GM03348 (cell line): ENCODE data around the gene ATXN1.
"Not testable (repeated sequence)": the region's sequence is repeated elsewhere in the genome, so short reads cannot be mapped to it uniquely, and the experiment has no call there.

ENCODE experiments used
- DNase-seq: peaks from one replicate; pipeline ENCODE4 v3.0.0; 2012; ENCODE audit warnings: low spot score

Gene ATXN1

DNA sequence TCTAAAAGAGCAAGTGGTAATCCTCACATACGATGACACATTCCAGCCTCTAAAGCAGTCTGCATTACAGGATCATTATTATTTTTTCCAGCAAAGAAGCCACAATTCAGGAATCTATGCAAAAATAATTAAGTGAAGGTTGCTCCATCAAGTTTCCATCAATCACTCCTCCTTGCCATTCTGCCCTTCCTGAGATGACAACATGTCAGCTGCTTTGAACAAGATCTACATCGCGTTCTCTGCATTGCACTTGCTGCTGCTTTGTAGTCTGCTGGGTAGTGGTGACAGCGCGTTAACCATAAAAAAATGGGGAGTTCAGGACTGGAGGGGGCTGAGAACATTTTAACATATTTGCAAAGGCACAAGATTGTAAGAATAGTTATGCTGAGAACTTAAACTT, 375.2 kb downstream of the ATXN1 start:
- no peak for DNase-seq

- no peak for DNase-seq
Observed at GRCh38 chr6:16383607-16384206, 377.6 kb downstream of the ATXN1 start.

- DNase-seq: not testable (repeated sequence)
Observed at GRCh38 chr6:16381968-16382367, 379.3 kb downstream of the ATXN1 start.

DNA sequence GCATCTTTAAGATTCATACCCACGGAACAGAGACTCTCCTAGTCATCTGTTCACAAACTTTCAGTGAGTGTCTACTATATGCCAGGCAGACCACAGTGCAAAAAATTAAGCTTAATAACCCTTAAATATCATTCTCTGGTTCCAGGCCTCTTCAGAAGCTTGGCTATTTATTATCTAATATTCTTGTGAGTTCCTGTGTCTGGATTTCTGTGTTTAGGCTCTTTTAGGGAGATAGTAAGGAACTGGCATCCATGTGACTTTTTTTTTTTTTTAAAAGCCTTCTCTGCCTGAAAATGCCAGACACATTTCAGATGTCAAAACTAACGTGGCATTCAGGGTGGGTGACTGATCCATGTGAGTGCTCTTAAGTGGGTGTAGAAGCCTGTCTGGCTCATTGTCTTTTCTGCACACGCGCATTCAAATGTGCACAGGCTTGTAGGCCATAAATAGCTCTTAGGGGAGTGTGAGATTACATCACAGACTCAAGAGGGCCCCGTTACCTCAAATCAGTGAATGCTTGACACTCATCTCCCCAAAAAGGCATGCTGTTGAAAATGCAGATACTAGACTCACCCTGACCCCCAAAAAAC, 380.9 kb downstream of the ATXN1 start:
- DNase-seq: no peak

DNA sequence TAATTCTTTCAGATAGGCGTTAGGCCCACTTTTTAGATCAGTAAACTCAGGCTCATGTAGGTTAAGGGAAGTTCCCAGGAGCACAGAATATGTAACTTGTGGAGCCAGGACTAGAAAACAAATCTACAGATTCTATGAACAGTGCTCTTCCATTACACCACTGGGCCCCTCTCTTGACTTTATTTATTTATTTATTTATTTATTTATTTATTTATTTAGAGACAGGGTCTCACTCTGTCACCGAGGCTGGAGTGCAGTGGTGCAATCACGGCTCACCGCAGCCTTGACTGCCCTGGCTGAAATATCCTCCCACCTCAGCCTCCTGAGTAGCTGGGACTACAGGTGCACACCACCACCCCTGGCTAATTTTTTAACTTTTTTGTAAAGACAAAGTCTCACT, 382.9 kb downstream of the ATXN1 start:
- not testable (repeated sequence) for DNase-seq

GRCh38 chr6:16377470-16377869, 383.8 kb downstream of the ATXN1 start:
- no peak for DNase-seq

- no peak for DNase-seq
Observed at GRCh38 chr6:16375843-16376242, 385.4 kb downstream of the ATXN1 start.

DNA sequence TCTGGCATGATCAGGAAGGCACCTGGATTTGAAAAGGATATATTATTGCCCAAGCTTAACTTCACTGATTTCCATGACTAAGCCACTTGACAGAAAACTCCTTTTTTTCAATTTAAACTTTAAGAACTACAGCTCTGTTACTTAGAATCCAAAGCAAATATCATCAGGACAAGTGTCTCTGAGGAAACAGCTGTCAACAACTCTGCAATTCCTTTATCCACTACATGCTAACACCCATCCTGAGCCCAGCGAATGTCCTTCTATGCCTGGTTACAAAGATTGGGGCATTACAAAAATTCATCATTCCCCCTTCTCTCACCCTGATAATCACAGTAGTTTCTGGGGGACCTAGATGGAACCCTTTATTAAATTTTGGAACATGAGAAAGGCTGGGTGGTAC, 386.1 kb downstream of the ATXN1 start:
- no peak for DNase-seq

DNA sequence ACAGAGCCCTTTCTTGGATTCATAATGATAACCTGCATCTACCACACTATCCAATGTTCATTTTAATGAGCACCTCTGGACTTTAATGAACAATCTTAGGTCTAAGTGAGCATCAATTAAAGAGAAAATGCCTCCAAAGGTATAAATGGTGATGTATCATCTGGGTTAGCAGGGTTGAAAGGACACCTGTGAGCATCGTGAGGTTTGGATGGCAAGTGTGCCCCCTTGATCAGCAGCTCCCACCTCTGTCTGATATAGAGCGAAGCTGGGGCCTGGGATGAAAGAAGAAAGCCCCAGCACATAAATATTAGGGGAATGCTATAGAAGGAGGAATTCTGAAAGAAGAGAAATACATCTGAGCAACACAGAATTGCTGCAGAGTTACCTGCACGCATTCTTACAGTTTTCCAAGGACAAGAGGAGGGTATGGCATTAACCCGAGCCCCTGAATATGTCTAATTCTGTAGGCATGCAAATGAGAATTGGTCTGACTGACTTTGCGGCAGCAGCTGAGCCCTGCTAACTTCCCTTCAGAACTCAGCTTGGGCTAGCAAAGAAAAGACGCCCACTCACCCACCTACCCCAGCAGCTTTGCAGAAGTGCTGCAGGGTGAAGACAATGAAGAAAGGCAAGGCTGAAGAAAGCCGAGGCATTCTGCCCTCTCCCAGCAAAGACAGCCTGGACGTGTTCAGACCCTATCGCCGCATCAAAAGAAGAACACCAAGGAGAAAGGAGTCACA, 386.6 kb downstream of the ATXN1 start:
- no peak for DNase-seq

DNA sequence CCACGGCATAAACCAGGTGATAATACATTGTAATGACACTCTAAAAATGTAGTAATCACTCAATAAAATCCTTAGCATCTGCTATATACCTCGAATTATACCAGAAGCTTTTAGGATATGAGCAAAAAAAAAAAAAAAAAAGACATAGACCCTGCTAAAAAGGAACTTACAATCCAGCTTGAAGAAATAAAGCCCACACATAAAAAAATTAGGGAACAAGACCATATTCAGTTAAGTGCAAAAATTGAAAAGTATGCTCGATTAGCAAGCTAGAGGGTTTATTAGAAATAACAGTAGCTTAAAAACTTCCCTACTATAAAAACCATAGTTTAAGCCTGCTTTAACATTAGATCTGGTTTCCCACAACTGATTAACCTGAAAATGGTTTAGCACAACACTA, 387.2 kb downstream of the ATXN1 start:
- DNase-seq: no peak

- DNase-seq: no peak
Observed at GRCh38 chr6:16372029-16372776, 389.1 kb downstream of the ATXN1 start.

DNA sequence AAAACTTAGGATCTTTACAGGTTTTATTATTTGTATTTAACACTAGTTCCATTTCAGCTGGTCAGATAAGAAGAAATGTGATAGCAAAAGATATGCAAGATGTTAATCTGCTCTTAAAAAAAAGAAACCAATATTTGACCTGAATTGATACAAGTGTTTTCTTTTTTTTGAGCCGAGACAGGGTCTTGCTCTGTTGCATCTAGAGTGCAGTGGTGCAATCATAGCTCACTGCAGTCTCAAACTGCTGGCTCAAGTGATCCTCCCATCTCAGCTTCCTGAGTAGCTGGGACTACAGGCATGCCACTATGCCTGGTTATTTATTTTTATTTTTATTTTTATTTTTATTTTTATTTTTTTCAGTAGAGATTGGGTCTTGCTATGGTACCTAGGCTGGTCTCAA, 389.9 kb downstream of the ATXN1 start:
- DNase-seq: no peak

DNA sequence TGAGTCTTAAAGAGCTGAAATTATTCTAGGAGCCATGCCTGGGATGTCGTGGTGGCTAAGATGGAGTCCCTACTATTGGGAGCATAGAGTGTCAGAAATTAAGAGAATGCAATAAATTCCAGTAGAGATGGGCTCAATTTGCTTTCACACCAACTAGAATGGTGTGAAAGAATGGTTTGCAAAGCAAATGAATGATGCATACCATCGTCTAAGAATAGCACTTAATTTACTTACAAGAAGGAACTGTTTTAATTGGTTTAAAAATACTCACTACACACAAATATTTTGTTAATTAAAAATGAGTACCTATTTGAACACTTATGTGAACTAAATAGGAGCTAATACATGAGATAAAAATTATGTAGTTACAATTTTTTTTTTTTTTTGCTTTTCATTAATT, 390.3 kb downstream of the ATXN1 start:
- DNase-seq: no peak

- DNase-seq: no peak
Observed at GRCh38 chr6:16369989-16370388, 391.3 kb downstream of the ATXN1 start.

DNA sequence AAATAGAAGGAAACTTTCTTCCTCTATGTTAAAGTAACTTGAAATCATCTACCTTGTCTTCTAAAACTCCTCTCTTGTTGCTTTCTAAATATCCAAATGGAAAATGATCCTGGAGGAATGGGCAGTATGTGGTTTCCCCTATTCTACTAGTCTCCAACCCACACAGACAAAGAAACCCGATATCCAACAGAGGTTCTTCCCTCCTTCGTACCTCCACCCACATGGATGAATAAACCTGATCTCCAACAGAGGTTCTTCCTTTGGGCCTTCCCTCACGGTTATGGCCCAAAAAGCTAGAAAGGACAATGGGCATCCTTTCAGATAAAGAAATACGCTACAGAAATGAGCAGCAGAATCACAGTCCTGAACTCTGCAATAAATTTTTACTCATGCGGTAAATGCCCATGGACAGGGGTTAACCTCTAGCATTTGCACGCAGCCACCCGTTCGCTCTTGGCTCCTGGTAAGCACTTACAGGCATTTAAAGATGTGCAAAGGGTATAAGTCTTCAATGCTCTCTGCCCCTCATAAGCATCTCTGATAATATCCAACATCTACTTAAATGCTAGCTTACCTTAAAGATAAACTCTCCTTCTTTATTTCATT, 392.0 kb downstream of the ATXN1 start:
- no peak for DNase-seq

DNA sequence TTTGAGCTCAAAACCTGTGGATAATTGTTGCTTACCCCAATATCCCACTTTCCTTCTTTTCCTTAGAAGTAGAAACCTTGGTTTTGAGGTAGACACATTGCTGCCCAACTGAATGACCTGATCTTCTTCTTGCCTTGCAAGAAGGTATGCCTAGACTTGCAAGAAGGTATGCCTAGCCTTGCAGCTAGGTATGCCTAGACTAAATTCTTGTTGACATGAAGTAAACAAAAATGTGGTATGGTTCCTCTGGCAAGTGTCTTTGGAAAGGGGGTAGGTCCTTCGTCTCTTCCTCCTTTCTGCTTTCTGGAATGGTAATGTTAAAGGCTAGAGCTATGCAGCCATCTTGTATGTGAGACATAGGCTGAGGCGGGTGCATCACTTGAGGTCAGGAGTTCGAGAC, 393.7 kb downstream of the ATXN1 start:
- no peak for DNase-seq

GRCh38 chr6:16363749-16364148, 397.5 kb downstream of the ATXN1 start:
- DNase-seq: no peak

- DNase-seq: no peak
Observed at GRCh38 chr6:16362819-16363589, 398.3 kb downstream of the ATXN1 start.

DNA sequence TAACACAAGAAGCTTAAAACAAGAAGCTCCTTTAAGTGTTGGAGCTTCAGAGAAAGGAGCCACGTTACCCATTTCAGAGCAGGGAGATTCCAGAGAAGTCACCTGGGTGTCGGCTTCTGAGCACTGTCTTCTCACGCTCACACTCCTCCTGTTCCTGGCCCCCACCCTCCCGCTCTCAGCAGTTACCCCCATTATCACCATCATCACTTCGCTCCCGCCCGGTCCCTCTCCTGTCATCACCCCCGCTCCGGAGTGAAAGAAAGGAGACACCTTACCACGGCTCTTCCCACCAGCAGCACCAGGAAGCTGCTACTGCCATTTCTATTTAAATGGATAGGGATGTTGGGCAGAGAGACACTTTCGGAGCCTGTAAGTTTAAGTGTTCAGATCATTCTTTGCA, 399.0 kb downstream of the ATXN1 start:
- no peak for DNase-seq

DNA sequence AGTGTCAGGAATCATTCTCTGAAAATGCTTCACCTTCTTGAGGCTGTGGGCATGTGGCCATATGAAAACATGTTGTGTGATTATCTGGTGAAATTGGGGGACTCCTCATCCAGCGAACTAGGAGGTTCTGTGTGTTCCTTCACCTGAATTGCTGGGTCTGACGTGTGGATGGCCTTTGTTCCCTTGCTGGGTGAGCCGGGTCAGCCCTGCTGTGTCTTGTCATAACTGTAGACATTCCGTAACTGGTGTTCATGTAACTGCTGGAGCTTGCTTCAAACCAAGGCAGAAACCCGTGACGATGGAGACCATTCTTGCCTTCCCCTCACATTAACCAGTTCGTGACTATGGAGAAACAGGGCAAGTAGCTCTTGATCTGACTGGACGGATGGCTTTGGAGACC, 399.4 kb downstream of the ATXN1 start:
- no peak for DNase-seq

DNA sequence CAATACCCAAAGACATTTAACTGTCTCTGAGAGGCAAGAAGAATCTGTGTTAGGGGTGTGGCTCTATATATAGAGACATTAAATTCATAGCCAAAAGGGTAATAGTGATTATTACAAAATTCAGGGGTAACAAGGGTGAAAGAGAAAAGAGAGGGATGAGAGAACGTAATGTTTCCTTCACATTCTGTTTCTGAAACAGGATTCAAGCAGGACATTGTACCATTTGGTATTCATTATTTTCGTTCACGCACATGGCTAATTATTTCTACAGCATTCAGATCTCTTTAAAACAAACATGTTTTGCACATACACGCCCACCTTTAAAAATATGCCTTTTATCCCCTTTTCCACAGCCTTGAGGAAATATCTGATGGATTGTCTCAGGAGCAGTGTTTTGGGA, 400.1 kb downstream of the ATXN1 start:
- DNase-seq: no peak

DNA sequence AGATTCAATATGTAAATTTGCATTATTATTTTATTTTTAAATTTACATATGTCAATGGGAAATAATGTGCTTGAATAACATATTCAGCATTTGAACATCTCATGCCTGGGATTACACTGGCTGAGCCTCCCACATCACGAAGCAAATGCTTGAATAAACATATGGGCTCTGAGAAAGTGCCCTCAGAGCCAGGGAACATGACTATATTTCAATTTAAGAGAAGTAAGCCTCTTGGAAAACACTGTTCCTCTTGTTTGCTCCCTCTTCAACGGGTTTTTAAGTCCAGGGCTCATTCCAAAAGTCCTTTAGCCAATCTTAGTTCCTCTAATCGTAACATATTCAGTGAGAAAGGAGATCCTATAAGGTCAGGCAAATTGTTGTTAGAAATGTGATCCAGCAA, 400.9 kb downstream of the ATXN1 start:
- no peak for DNase-seq
